ENCODE results near the gene PAX3.

Gene PAX3

GRCh38 chr2:222203041-222203440 is 95.8 kb downstream of the PAX3 start:
- TF ChIP-seq YY1 (IDR thresholded peaks at IDR 0.05; ENCODE audit: low read depth), result no peak
- TF ChIP-seq, protein P1, sequence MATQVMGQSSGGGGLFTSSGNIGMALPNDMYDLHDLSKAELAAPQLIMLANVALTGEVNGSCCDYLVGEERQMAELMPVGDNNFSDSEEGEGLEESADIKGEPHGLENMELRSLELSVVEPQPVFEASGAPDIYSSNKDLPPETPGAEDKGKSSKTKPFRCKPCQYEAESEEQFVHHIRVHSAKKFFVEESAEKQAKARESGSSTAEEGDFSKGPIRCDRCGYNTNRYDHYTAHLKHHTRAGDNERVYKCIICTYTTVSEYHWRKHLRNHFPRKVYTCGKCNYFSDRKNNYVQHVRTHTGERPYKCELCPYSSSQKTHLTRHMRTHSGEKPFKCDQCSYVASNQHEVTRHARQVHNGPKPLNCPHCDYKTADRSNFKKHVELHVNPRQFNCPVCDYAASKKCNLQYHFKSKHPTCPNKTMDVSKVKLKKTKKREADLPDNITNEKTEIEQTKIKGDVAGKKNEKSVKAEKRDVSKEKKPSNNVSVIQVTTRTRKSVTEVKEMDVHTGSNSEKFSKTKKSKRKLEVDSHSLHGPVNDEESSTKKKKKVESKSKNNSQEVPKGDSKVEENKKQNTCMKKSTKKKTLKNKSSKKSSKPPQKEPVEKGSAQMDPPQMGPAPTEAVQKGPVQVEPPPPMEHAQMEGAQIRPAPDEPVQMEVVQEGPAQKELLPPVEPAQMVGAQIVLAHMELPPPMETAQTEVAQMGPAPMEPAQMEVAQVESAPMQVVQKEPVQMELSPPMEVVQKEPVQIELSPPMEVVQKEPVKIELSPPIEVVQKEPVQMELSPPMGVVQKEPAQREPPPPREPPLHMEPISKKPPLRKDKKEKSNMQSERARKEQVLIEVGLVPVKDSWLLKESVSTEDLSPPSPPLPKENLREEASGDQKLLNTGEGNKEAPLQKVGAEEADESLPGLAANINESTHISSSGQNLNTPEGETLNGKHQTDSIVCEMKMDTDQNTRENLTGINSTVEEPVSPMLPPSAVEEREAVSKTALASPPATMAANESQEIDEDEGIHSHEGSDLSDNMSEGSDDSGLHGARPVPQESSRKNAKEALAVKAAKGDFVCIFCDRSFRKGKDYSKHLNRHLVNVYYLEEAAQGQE (IDR thresholded peaks at IDR 0.05; ENCODE audit: low read depth), result no peak
- no peak for TF ChIP-seq TCF12 (IDR thresholded peaks at IDR 0.05; ENCODE audit: low read depth)
- TF ChIP-seq USF1 (IDR thresholded peaks at IDR 0.05), result no peak
- TF ChIP-seq NFIC (IDR thresholded peaks at IDR 0.05), result no peak
- TF ChIP-seq ZBTB7A (IDR thresholded peaks at IDR 0.05; ENCODE audit: low read depth), result no peak
- TF ChIP-seq CREB1 (IDR thresholded peaks at IDR 0.05; ENCODE audit: low read depth), result no peak
- no peak for TF ChIP-seq TEAD4 (IDR thresholded peaks at IDR 0.05)
- no peak for TF ChIP-seq CEBPB (IDR thresholded peaks at IDR 0.05)
- no peak for TF ChIP-seq FOXM1 (IDR thresholded peaks at IDR 0.05; ENCODE audit: borderline replicate concordance, low read depth)
- TF ChIP-seq EGR1 (IDR thresholded peaks at IDR 0.05), result no peak

- TF ChIP-seq, protein P1 (IDR thresholded peaks at IDR 0.05; ENCODE audit: low read depth), result no peak
- TF ChIP-seq RAD21 (IDR thresholded peaks at IDR 0.05; ENCODE audit: low read depth), result no peak
- TF ChIP-seq TAF1 (IDR thresholded peaks at IDR 0.05; ENCODE audit: low read depth), result no peak
- TF ChIP-seq USF1 (IDR thresholded peaks at IDR 0.05), result no peak
- no peak for TF ChIP-seq TEAD4 (IDR thresholded peaks at IDR 0.05)
- no peak for TF ChIP-seq CREB1 (IDR thresholded peaks at IDR 0.05; ENCODE audit: low read depth)
- TF ChIP-seq YY1 (IDR thresholded peaks at IDR 0.05; ENCODE audit: low read depth), result no peak
- no peak for TF ChIP-seq EGR1 (IDR thresholded peaks at IDR 0.05)
- no peak for TF ChIP-seq MAX (IDR thresholded peaks at IDR 0.05)
- TF ChIP-seq ZBTB7A (IDR thresholded peaks at IDR 0.05; ENCODE audit: low read depth), result no peak
- TF ChIP-seq EP300 (IDR thresholded peaks at IDR 0.05; ENCODE audit: borderline replicate concordance), result no peak
- TF ChIP-seq TCF12 (IDR thresholded peaks at IDR 0.05; ENCODE audit: low read depth), result no peak
- no peak for TF ChIP-seq NFIC (IDR thresholded peaks at IDR 0.05)
- no peak for TF ChIP-seq CEBPB (IDR thresholded peaks at IDR 0.05)
- no peak for TF ChIP-seq FOXM1 (IDR thresholded peaks at IDR 0.05; ENCODE audit: borderline replicate concordance, low read depth)
Measured at GRCh38 chr2:222196159-222196558, 102.6 kb downstream of the PAX3 start.

DNA sequence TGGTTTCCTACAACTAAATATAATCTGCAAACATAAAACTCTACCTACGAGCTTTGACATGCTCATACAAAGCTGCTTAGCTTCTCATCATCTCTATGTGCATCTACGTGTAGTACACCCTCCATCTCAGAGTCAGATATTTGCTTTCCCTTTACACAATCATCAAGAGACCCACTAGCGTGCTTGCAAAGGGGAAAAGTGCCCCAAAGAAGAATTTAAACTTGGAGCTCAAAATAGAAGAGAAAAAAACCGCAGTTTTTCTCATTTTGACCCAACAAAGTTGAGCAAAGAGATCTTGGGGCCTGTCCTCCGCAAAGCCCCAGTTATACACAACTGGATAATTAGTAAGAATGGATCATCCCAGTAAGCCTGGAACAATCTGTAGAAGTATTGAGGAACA is 104.1 kb downstream of the PAX3 start:
- TF ChIP-seq MAX (IDR thresholded peaks at IDR 0.05) (no peak), TAF1 (IDR thresholded peaks at IDR 0.05; ENCODE audit: low read depth) (no peak), EGR1 (IDR thresholded peaks at IDR 0.05) (no peak), CEBPB (IDR thresholded peaks at IDR 0.05) (no peak), ZBTB7A (IDR thresholded peaks at IDR 0.05; ENCODE audit: low read depth) (no peak), USF1 (IDR thresholded peaks at IDR 0.05) (no peak), TCF12 (IDR thresholded peaks at IDR 0.05; ENCODE audit: low read depth) (no peak), RAD21 (IDR thresholded peaks at IDR 0.05; ENCODE audit: low read depth) (no peak), CREB1 (IDR thresholded peaks at IDR 0.05; ENCODE audit: low read depth) (no peak)

DNA sequence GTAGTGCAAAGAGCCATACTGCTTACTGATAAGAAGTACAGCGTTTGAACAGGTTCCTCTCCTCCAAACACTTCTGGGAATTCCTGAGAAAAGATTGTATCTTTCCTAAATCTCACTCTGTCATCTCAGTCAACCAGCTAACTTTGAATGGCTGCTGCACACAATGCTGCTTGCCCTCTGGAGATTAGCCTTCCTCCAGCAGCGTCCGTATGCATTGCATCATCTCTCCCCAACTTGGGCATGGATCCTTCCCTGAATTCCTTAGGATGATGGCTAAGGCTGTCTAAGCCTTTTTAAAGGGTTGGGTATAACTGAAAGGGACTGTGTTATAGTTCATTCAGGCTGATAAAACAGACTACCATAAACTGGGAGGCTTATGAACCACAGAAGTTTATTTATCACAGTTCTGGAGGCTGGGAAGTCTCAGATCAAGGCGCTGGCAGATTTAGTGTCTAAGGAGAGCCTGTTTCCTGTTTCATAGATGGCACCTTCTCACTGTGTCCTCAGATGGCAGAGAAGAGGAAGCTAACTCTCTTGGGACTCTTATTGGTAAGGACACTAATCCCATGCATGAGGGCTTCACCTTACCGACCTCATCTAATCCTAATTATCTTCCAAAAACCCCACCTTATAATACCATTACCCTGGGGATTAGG is 105.3 kb downstream of the PAX3 start:
- TF ChIP-seq MAX (IDR thresholded peaks at IDR 0.05), result no peak
- no peak for TF ChIP-seq NFIC (IDR thresholded peaks at IDR 0.05)

DNA sequence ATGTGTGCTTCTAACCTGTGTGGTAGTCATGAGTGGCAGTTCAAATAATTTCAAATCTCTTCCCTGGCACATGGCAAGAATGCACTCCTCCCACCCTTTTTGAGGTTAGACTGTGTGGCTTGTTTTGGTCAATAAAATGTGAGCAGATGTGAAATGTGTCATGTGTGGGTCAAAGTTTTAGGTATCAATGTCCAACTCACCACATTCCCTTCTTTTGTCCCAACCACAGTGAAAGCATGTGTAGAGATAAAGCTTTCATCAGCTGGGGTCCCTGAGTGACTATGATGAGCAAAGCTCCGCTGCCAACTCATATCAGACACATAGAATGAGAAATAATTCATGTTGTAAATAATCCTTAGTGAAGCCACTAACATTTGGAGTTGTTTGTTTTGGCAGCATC is 118.2 kb downstream of the PAX3 start:
- no peak for TF ChIP-seq CREB1 (IDR thresholded peaks at IDR 0.05; ENCODE audit: low read depth)
- TF ChIP-seq FOXM1 (IDR thresholded peaks at IDR 0.05; ENCODE audit: borderline replicate concordance, low read depth), result no peak
- no peak for TF ChIP-seq MAX (IDR thresholded peaks at IDR 0.05)
- no peak for TF ChIP-seq RAD21 (IDR thresholded peaks at IDR 0.05; ENCODE audit: low read depth)
- TF ChIP-seq, protein P1 (IDR thresholded peaks at IDR 0.05; ENCODE audit: low read depth), result no peak
- no peak for TF ChIP-seq TEAD4 (IDR thresholded peaks at IDR 0.05)
- no peak for TF ChIP-seq EP300 (IDR thresholded peaks at IDR 0.05; ENCODE audit: borderline replicate concordance)
- no peak for TF ChIP-seq NFIC (IDR thresholded peaks at IDR 0.05)
- TF ChIP-seq USF1 (IDR thresholded peaks at IDR 0.05), result no peak
- no peak for TF ChIP-seq EGR1 (IDR thresholded peaks at IDR 0.05)
- TF ChIP-seq TCF12 (IDR thresholded peaks at IDR 0.05; ENCODE audit: low read depth), result no peak
- TF ChIP-seq ZBTB7A (IDR thresholded peaks at IDR 0.05; ENCODE audit: low read depth), result no peak
- TF ChIP-seq YY1 (IDR thresholded peaks at IDR 0.05; ENCODE audit: low read depth), result no peak
- TF ChIP-seq TAF1 (IDR thresholded peaks at IDR 0.05; ENCODE audit: low read depth), result no peak
- TF ChIP-seq CEBPB (IDR thresholded peaks at IDR 0.05), result no peak
